HepG2 (cell line): ENCODE results near the gene TTLL4. TPM values are rescaled to one million over a fixed set of nuclear protein-coding genes. Genes with fewer than 3 reads are reported as not detected.

Experiments
- HDAC2 ChIP-seq: sonication (generic); formaldehyde crosslinking; IDR thresholded peaks from 2 replicates; pipeline ENCODE4 v1.4.0; 2020; ENCODE audit warnings: missing genetic modification reagents
- KAT2B ChIP-seq: fragments of 150-350 bp; IDR thresholded peaks from 2 replicates; pipeline ENCODE4 v1.6.1; 2014; ENCODE audit warnings: low read depth, low read length, borderline replicate concordance
- KLF15 ChIP-seq: sonication (generic); formaldehyde crosslinking; IDR thresholded peaks from 2 replicates; pipeline ENCODE4 v1.8.1; 2023; ENCODE audit warnings: borderline replicate concordance, mild to moderate bottlenecking, inconsistent platforms, missing genetic modification reagents, mixed read lengths
- MED13 ChIP-seq: sonication (generic); formaldehyde crosslinking; IDR thresholded peaks from 2 replicates; pipeline ENCODE4 v1.5.0; 2020; ENCODE audit warnings: missing genetic modification reagents
- MZF1 ChIP-seq: sonication (generic); formaldehyde crosslinking; IDR thresholded peaks from 2 replicates; pipeline ENCODE4 v1.8.1; 2023; ENCODE audit warnings: mild to moderate bottlenecking, missing genetic modification reagents, borderline replicate concordance
- SOX6 ChIP-seq, 2 experiments: fragments of 450-650 bp in 1 of 2; sonication (generic) in 1 of 2; formaldehyde crosslinking in 1 of 2; IDR thresholded peaks; 2 replicates each; pipeline versions ENCODE4 v1.4.0 to v1.6.1; 2017 to 2020; ENCODE audit warnings: antibody characterized with exemption in 1 of 2, mild to moderate bottlenecking in 1 of 2, missing genetic modification reagents in 1 of 2
- ZBTB39 ChIP-seq: sonication (generic); formaldehyde crosslinking; IDR thresholded peaks from 2 replicates; pipeline ENCODE4 v1.5.0; 2020; ENCODE audit warnings: missing genetic modification reagents
- ZFAT ChIP-seq: sonication (generic); formaldehyde crosslinking; conservative IDR thresholded peaks from 2 replicates; pipeline ENCODE4 v1.8.1; 2023; ENCODE audit warnings: missing genetic modification reagents, inconsistent platforms
- ZNF10 ChIP-seq: sonication (generic); formaldehyde crosslinking; IDR thresholded peaks from 2 replicates; pipeline ENCODE4 v1.4.0; 2020; ENCODE audit warnings: mild to moderate bottlenecking, low read depth, missing genetic modification reagents, borderline replicate concordance
- ZNF331 ChIP-seq: sonication (generic); formaldehyde crosslinking; IDR thresholded peaks from 2 replicates; pipeline ENCODE4 v1.4.0; 2020; ENCODE audit warnings: missing genetic modification reagents
- ZNF333 ChIP-seq: sonication (generic); formaldehyde crosslinking; IDR thresholded peaks from 2 replicates; pipeline ENCODE4 v1.4.0; 2020; ENCODE audit warnings: mild to moderate bottlenecking, missing genetic modification reagents, borderline replicate concordance
- ZNF550 ChIP-seq: sonication (generic); formaldehyde crosslinking; IDR thresholded peaks from 2 replicates; pipeline ENCODE4 v1.4.0; 2020; ENCODE audit warnings: mild to moderate bottlenecking, missing genetic modification reagents, borderline replicate concordance
- ZNF564 ChIP-seq: sonication (generic); formaldehyde crosslinking; IDR thresholded peaks from 2 replicates; pipeline ENCODE4 v1.8.1; 2023; ENCODE audit warnings: mild to moderate bottlenecking, missing genetic modification reagents
- ZSCAN30 ChIP-seq: sonication (generic); formaldehyde crosslinking; IDR thresholded peaks from 2 replicates; pipeline ENCODE4 v1.5.0; 2020; ENCODE audit warnings: mild to moderate bottlenecking, missing genetic modification reagents
- polyA plus RNA-seq, 8 experiments: library from polyadenylated mRNA; depleted of rRNA in 3 of 8; stranded (reverse) in 7 of 8; unstranded in 1 of 8; fragments of >200 nt; fragmentation: Illumina TruSeq in 4 of 8; extraction: Trizol in 4 of 8; gene quantifications; 2 replicates each; pipeline versions ENCODE4 v1.2.1 to v1.2.3, GENCODE V29; 2011 to 2016; ENCODE audit warnings: low read depth in 4 of 8, missing spikeins in 1 of 8, mixed read lengths in 1 of 8; ENCODE audit not compliant: insufficient read depth in 1 of 8
- total RNA-seq, 5 experiments: library from RNA; depleted of rRNA; stranded (reverse); fragments of >200 nt; fragmentation: Illumina TruSeq; extraction: Trizol; gene quantifications; 2 replicates each; pipeline ENCODE4 v1.2.3, GENCODE V29; 2016; ENCODE audit warnings: low read depth in 1 of 5
- TF ChIP-seq, protein P1 (sequence below): sonication (generic); formaldehyde crosslinking; IDR thresholded peaks from 2 replicates; pipeline ENCODE4 v1.8.0; 2022; ENCODE audit warnings: missing genetic modification reagents, mild to moderate bottlenecking, inconsistent platforms, borderline replicate concordance
- TF ChIP-seq, protein P2 (sequence below): sonication (generic); formaldehyde crosslinking; IDR thresholded peaks from 2 replicates; pipeline ENCODE4 v1.5.0; 2020; ENCODE audit warnings: missing genetic modification reagents
- TF ChIP-seq, protein P3 (sequence below): sonication (generic); IDR thresholded peaks from 2 replicates; pipeline ENCODE4 v1.6.1; 2016; ENCODE audit warnings: low read depth, borderline replicate concordance

Gene TTLL4
- total and polyA plus RNA-seq, 2 of the 13 experiments (the other 11 are each of a cell fraction or from before 2014, with no cell fraction given) = 77.5 to 84.6 TPM

- TF ChIP-seq KLF15 (CRISPR knock-in tag) (peak; percentile 49; the same call in 1 of the 2 replicates), MZF1 (CRISPR knock-in tag) (0 out of 2 replicates have a peak, but pooled peaks have one; percentile 75), ZNF564 (CRISPR knock-in tag) (no peak), ZSCAN30 (CRISPR knock-in tag) (0 out of 2 replicates have a peak, but pooled peaks have one; percentile 37), HDAC2 (CRISPR knock-in tag) (peak; percentile 53; the same call in 1 of the 2 replicates), SOX6 (IDR thresholded peaks at IDR 0.05) (no peak), SOX6 (CRISPR knock-in tag; IDR thresholded peaks at IDR 0.05) (peak; percentile 38; the same call in 1 of the 2 replicates), MED13 (CRISPR knock-in tag) (0 out of 2 replicates have a peak, but pooled peaks have one; percentile 56), ZNF10 (CRISPR knock-in tag) (no peak), ZBTB39 (CRISPR knock-in tag) (no peak), ZNF333 (CRISPR knock-in tag) (no peak), ZNF331 (CRISPR knock-in tag) (no peak), ZNF550 (CRISPR knock-in tag) (peak; percentile 88; the same call in 1 of the 2 replicates), KAT2B (no peak), ZFAT (CRISPR knock-in tag) (no peak)
- TF ChIP-seq, protein P1, sequence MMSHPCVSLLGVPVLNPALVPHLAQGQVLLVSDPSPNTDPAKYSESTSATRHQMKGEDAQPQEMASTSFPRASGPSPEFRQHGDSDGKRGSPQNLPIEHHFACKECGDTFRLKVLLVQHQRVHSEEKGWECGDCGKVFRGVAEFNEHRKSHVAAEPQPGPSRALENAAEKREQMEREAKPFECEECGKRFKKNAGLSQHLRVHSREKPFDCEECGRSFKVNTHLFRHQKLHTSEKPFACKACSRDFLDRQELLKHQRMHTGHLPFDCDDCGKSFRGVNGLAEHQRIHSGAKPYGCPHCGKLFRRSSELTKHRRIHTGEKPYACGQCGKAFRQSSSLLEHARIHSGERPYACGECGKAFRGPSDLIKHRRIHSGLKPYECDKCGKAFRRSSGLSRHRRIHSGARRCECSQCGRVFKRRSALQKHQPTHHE (CRISPR knock-in tag) = peak; percentile 65; the same call in 1 of the 2 replicates
- TF ChIP-seq, protein P2, sequence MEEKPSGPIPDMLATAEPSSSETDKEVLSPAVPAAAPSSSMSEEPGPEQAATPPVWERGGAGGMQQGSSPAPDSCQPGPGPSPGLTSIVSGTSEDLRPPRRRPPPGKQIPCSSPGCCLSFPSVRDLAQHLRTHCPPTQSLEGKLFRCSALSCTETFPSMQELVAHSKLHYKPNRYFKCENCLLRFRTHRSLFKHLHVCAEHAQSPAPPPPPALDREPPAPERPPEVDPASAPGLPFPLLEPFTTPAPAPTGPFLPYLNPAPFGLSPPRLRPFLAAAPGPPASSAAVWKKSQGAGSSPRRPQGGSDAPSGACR = no peak; the same call in 1 of the 2 replicates
- TF ChIP-seq, protein P3, sequence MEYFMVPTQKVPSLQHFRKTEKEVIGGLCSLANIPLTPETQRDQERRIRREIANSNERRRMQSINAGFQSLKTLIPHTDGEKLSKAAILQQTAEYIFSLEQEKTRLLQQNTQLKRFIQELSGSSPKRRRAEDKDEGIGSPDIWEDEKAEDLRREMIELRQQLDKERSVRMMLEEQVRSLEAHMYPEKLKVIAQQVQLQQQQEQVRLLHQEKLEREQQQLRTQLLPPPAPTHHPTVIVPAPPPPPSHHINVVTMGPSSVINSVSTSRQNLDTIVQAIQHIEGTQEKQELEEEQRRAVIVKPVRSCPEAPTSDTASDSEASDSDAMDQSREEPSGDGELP = peak; percentile 25; the same call in 1 of the 2 replicates
Measured at GRCh38 chr2:218671654-218672566, 38.7 kb upstream of the TTLL4 start, which contains the start of the genes RNF25 and STK36 (continued).
